ENCODE measurements around the gene PRAMEF14.
A peak's percentile ranks its signal among the peaks of the same experiment; 100 is the strongest.
"Not testable (repeated sequence)": the region's sequence is repeated elsewhere in the genome, so short reads cannot be mapped to it uniquely, and the experiment has no call there.

PRAMEF14 gene

GRCh38 chr1:13347034-13347433 lies at the start of gene PRAMEF14:
TSS of gene PRAMEF14 (minus strand) at chr1:13347134. CDS start at chr1:13345314, 1,820 bp downstream.
- DNase-seq (ENCODE audit: low read depth in 2 of 2); H3K4me3 ChIP-seq (replicated peaks in 1 of 2; ENCODE audit: low read depth in 2 of 2, low read length in 2 of 2): not testable (repeated sequence)

GRCh38 chr1:13395311-13395710 lies 48.4 kb upstream of the PRAMEF14 start:
- H3K4me3 ChIP-seq (replicated peaks in 1 of 2; ENCODE audit: low read depth in 2 of 2, low read length in 2 of 2); DNase-seq (ENCODE audit: low read depth in 2 of 2): not testable (repeated sequence)

GRCh38 chr1:13394761-13395160 lies 47.8 kb upstream of the PRAMEF14 start:
- H3K4me3 ChIP-seq (replicated peaks in 1 of 2; ENCODE audit: low read depth in 2 of 2, low read length in 2 of 2); DNase-seq (ENCODE audit: low read depth in 2 of 2): not testable (repeated sequence)

GRCh38 chr1:13393004-13393403 lies 46.1 kb upstream of the PRAMEF14 start:
- H3K4me3 ChIP-seq (replicated peaks in 1 of 2; ENCODE audit: low read depth in 2 of 2, low read length in 2 of 2); DNase-seq (ENCODE audit: low read depth in 2 of 2): not testable (repeated sequence)

- DNase-seq (ENCODE audit: low read depth in 2 of 2); H3K4me3 ChIP-seq (replicated peaks in 1 of 2; ENCODE audit: low read depth in 2 of 2, low read length in 2 of 2): not testable (repeated sequence)
Measured at GRCh38 chr1:13389332-13389731, 42.4 kb upstream of the PRAMEF14 start, which contains the start of gene PRAMEF17. TSS of gene PRAMEF17 (plus strand) at chr1:13389632. CDS start at chr1:13389658, 26 bp downstream.

GRCh38 chr1:13380380-13380779 lies 33.4 kb upstream of the PRAMEF14 start:
- DNase-seq (ENCODE audit: low read depth in 2 of 2) = not testable (repeated sequence)

GRCh38 chr1:13378983-13379382 lies 32.0 kb upstream of the PRAMEF14 start:
- H3K4me3 ChIP-seq (replicated peaks in 1 of 2; ENCODE audit: low read depth in 2 of 2, low read length in 2 of 2); DNase-seq (ENCODE audit: low read depth in 2 of 2): not testable (repeated sequence)

More at GRCh38 chr1:13380380-13380779, 33.4 kb upstream of the PRAMEF14 start:
- not testable (repeated sequence) for H3K4me3 ChIP-seq (replicated peaks in 1 of 2; ENCODE audit: low read depth in 2 of 2, low read length in 2 of 2)

- peak; percentile 4 for TF ChIP-seq CTCF (IDR thresholded peaks at IDR 0.05; ENCODE audit: low read depth, low read length)
- DNase-seq (ENCODE audit: low read depth in 2 of 2); H3K4me3 ChIP-seq (replicated peaks in 1 of 2; ENCODE audit: low read depth in 2 of 2, low read length in 2 of 2): not testable (repeated sequence)
Measured at GRCh38 chr1:13368544-13368943, 21.6 kb upstream of the PRAMEF14 start.

GRCh38 chr1:13366536-13366935 lies 19.6 kb upstream of the PRAMEF14 start:
- H3K4me3 ChIP-seq (replicated peaks in 1 of 2; ENCODE audit: low read depth in 2 of 2, low read length in 2 of 2) = not testable (repeated sequence)

GRCh38 chr1:13364928-13365327 lies 18.0 kb upstream of the PRAMEF14 start:
- H3K4me3 ChIP-seq (replicated peaks in 1 of 2; ENCODE audit: low read depth in 2 of 2, low read length in 2 of 2); DNase-seq (ENCODE audit: low read depth in 2 of 2): not testable (repeated sequence)

More at GRCh38 chr1:13366536-13366935, 19.6 kb upstream of the PRAMEF14 start:
- DNase-seq (ENCODE audit: low read depth in 2 of 2) = not testable (repeated sequence)

GRCh38 chr1:13362364-13362763 lies 15.4 kb upstream of the PRAMEF14 start:
- not testable (repeated sequence) for DNase-seq (ENCODE audit: low read depth in 2 of 2); H3K4me3 ChIP-seq (replicated peaks in 1 of 2; ENCODE audit: low read depth in 2 of 2, low read length in 2 of 2)

GRCh38 chr1:13356774-13357173 lies 9.8 kb upstream of the PRAMEF14 start:
- TF ChIP-seq CTCF (IDR thresholded peaks at IDR 0.05; ENCODE audit: low read depth, low read length) = peak; percentile 48
- DNase-seq (ENCODE audit: low read depth in 2 of 2) = peak; percentile 63 to 74
- H3K4me3 ChIP-seq (replicated peaks in 1 of 2; ENCODE audit: low read depth in 2 of 2, low read length in 2 of 2) = not testable (repeated sequence)

GRCh38 chr1:13354475-13354874 lies 7.5 kb upstream of the PRAMEF14 start:
- H3K4me3 ChIP-seq (replicated peaks in 1 of 2; ENCODE audit: low read depth in 2 of 2, low read length in 2 of 2); DNase-seq (ENCODE audit: low read depth in 2 of 2): not testable (repeated sequence)

- peak in 1 of 2 donors; percentile 4 for DNase-seq (ENCODE audit: low read depth in 2 of 2)
- not testable (repeated sequence) for H3K4me3 ChIP-seq (replicated peaks in 1 of 2; ENCODE audit: low read depth in 2 of 2, low read length in 2 of 2)
Measured at GRCh38 chr1:13353476-13353875, 6.5 kb upstream of the PRAMEF14 start.

GRCh38 chr1:13342496-13342895 lies 4.4 kb downstream of the PRAMEF14 start:
- not testable (repeated sequence) for DNase-seq (ENCODE audit: low read depth in 2 of 2); H3K4me3 ChIP-seq (replicated peaks in 1 of 2; ENCODE audit: low read depth in 2 of 2, low read length in 2 of 2)

- not testable (repeated sequence) for DNase-seq (ENCODE audit: low read depth in 2 of 2); H3K4me3 ChIP-seq (replicated peaks in 1 of 2; ENCODE audit: low read depth in 2 of 2, low read length in 2 of 2)
Measured at GRCh38 chr1:13315281-13315680, 31.7 kb downstream of the PRAMEF14 start, which contains the start of gene PRAMEF15. TSS of gene PRAMEF15 (plus strand) at chr1:13315581. CDS start at chr1:13318408, 2,827 bp downstream.

- not testable (repeated sequence) for H3K4me3 ChIP-seq (replicated peaks in 1 of 2; ENCODE audit: low read depth in 2 of 2, low read length in 2 of 2); DNase-seq (ENCODE audit: low read depth in 2 of 2)
Measured at GRCh38 chr1:13303239-13303638, 43.7 kb downstream of the PRAMEF14 start, which contains the start of gene PRAMEF33. TSS of gene PRAMEF33 (plus strand) at chr1:13303539. CDS start at chr1:13305955, 2,416 bp downstream.

All from cardiac fibroblast (primary cell).